ENCODE data around the gene MACROD1.

Gene MACROD1

GRCh38 chr11:64196626-64197025 lies 30.7 kb upstream of the MACROD1 start:
- Histone ChIP-seq H3K9me3 (no peaks in the 10 kb centered on the region), H3K36me3 (peaks cover 83 to 94% (median 85%) of the 10 kb centered on the region in 3 donors), H3K4me1 (no peaks in the 10 kb centered on the region), H3K27ac (no peak overlapping the region), H3K27me3 (no peaks in the 10 kb centered on the region), H3K4me3 (no peak overlapping the region)
- no peak for TF ChIP-seq CTCF (IDR thresholded peaks at IDR 0.05)
- intact Hi-C loops (cut with DNase I; ENCODE audit: low total_unique reads), result no loop called here
- no peak for DNase-seq

GRCh38 chr11:64192434-64192833 lies 26.5 kb upstream of the MACROD1 start:
- Histone ChIP-seq H3K4me3 (no peak overlapping the region), H3K4me1 (peaks cover 0 to 12% (median 5%) of the 10 kb centered on the region in 4 donors), H3K27ac (no peak overlapping the region), H3K27me3 (no peaks in the 10 kb centered on the region), H3K36me3 (peaks cover 45 to 59% (median 49%) of the 10 kb centered on the region in 3 donors), H3K9me3 (no peaks in the 10 kb centered on the region)
- no peak for DNase-seq
- TF ChIP-seq CTCF (IDR thresholded peaks at IDR 0.05), result no peak
- intact Hi-C loops (cut with DNase I; ENCODE audit: low total_unique reads), result no loop called here

- H3K36me3 ChIP-seq, result peaks cover 0 to 7% (median 0%) of the 10 kb centered on the region in 3 donors
- H3K27me3 ChIP-seq, result no peaks in the 10 kb centered on the region
- intact Hi-C loops (cut with DNase I; ENCODE audit: low total_unique reads), result loop anchor here (5.0 kb wide), 1 partner anchor 41 kb away; the partner anchor contains the start of genes NUDT22 and TRPT1
- peaks cover 0 to 41% (median 28%) of the 10 kb centered on the region in 4 donors for H3K4me1 ChIP-seq
- TF ChIP-seq CTCF (IDR thresholded peaks at IDR 0.05), result no peak
- no peak overlapping the region for H3K4me3 ChIP-seq
- DNase-seq, result no peak
- H3K27ac ChIP-seq, result peak overlapping the region in 1 of 2 donors; percentile 85
- no peaks in the 10 kb centered on the region for H3K9me3 ChIP-seq
Observed at GRCh38 chr11:64186492-64187165, 20.7 kb upstream of the MACROD1 start.

GRCh38 chr11:64185693-64186491 lies 20.0 kb upstream of the MACROD1 start, which contains the start of gene STIP1:
TSS of gene STIP1 (plus strand) at chr11:64186171. CDS start at chr11:64186262, 91 bp downstream.
- Histone ChIP-seq H3K36me3 (peaks cover 0 to 7% (median 0%) of the 10 kb centered on the region in 3 donors), H3K9me3 (no peaks in the 10 kb centered on the region), H3K27me3 (no peaks in the 10 kb centered on the region), H3K4me3 (peak within 1 kb of the TSS in 1 of 2 donors; percentile 64), H3K4me1 (peaks cover 0 to 49% (median 34%) of the 10 kb centered on the region in 4 donors), H3K27ac (peak within 1 kb of the TSS; percentile 87 to 89)
- DNase-seq, result peak; percentile 99 to 100
- TF ChIP-seq CTCF (IDR thresholded peaks at IDR 0.05), result peak; percentile 36 to 47
- intact Hi-C loops (cut with DNase I; ENCODE audit: low total_unique reads), result loop anchor here (5.0 kb wide), 1 partner anchor 41 kb away; the partner anchor contains the start of genes NUDT22 and TRPT1

GRCh38 chr11:64185175-64185692 lies 19.3 kb upstream of the MACROD1 start:
- peak overlapping the region in 1 of 2 donors; percentile 64 for H3K4me3 ChIP-seq
- H3K4me1 ChIP-seq, result peaks cover 0 to 55% (median 39%) of the 10 kb centered on the region in 4 donors
- peak overlapping the region; percentile 87 to 89 for H3K27ac ChIP-seq
- peaks cover 0 to 6% (median 0%) of the 10 kb centered on the region in 3 donors for H3K36me3 ChIP-seq
- DNase-seq, result peak; percentile 91 to 94
- TF ChIP-seq CTCF (IDR thresholded peaks at IDR 0.05), result peak; percentile 30 to 33
- intact Hi-C loops (cut with DNase I; ENCODE audit: low total_unique reads), result loop anchor here (5.0 kb wide), 1 partner anchor 42 kb away; the partner anchor contains the start of genes NUDT22 and TRPT1
- H3K27me3 ChIP-seq, result no peaks in the 10 kb centered on the region
- no peaks in the 10 kb centered on the region for H3K9me3 ChIP-seq

Measured in tibial artery (tissue), 4 donors.